IgD-negative memory B cell (primary cell): ENCODE results near the gene DCLRE1A. TPM values are rescaled to one million over a fixed set of nuclear protein-coding genes. Genes with fewer than 3 reads are reported as not detected.

ENCODE experiments used
- H3K27ac Mint-ChIP-seq, 3 donors: one replicate each; pipeline ENCODE4 v1.8.0; 2020 to 2022; ENCODE audit warnings: mild to moderate bottlenecking in 3 of 3, mixed read lengths in 3 of 3, moderate library complexity in 1 of 3
- H3K27me3 Mint-ChIP-seq: one replicate; pipeline ENCODE4 v1.8.0; 2021; ENCODE audit warnings: mixed read lengths
- H3K36me3 Mint-ChIP-seq: one replicate; pipeline ENCODE4 v1.8.0; 2020; ENCODE audit warnings: mild to moderate bottlenecking, mixed read lengths
- H3K4me1 Mint-ChIP-seq, 3 donors: one replicate each; pipeline ENCODE4 v1.8.0; 2020 to 2022; ENCODE audit warnings: mixed read lengths in 3 of 3, mild to moderate bottlenecking in 1 of 3
- H3K4me3 Mint-ChIP-seq, 4 donors: one replicate each; pipeline ENCODE4 v1.8.0; 2020 to 2022; ENCODE audit warnings: mild to moderate bottlenecking in 4 of 4, mixed read lengths in 4 of 4, moderate library complexity in 3 of 4
- H3K9me3 Mint-ChIP-seq, 3 donors: one replicate each; pipeline ENCODE4 v1.8.0; 2020 to 2021; ENCODE audit warnings: mixed read lengths in 3 of 3, mild to moderate bottlenecking in 1 of 3
- polyA plus RNA-seq: library from polyadenylated mRNA; unstranded; fragments of 300-500 nt; fragmentation: Illumina TruSeq; gene quantifications from one replicate; pipeline ENCODE4 v1.2.3, GENCODE V29; 2021

The DCLRE1A gene
- polyA plus RNA-seq = 2.3 TPM

DNA sequence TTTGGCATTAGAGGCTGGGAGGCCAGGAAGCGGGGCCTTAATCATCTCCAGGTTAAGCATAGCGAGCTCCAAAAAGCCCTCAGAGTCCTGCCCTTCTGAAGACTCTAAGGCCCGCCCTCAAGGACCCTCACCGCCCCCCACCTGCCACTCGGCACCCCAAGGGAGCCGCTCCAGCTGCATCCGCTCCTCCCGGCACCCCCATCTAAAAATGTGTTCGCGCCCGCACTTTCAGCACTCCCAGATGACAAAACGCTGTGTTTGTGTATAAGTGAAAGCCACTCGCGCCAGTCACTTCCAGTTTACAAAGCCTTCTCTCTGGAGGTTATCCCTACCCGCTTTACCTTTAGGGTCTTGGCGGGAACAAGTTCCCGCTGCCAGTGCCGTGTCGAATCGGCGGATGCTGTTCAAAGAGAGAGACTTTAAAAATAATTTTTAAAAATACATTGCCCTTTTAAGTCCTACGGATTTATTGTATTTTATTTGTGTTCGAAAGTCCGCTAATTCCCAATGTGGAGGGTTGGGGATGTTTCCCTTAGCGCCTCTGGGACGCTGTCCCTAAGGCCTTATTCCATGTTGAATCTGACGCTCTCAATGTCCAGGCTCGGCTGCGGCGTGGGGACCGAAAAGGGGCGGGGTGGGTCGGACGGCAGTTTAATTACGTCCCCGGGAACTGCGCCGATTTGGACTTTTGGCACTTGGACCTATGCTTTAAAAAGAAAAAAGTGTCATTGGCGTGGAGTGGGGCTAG lies at the start of gene DCLRE1A, which contains the start of gene NHLRC2:
Gene DCLRE1A (minus strand): TSS at position 70 of the 748 bp plus-strand sequence. CDS start 900 bp downstream, outside the sequence.
Gene NHLRC2 (plus strand): TSS at position 649 of the 748 bp plus-strand sequence. CDS start 212 bp downstream, outside the sequence.
- H3K4me1 Mint-ChIP-seq = peaks cover 33 to 42% (median 37%) of the 10 kb centered on the region in 3 donors
- H3K4me3 Mint-ChIP-seq = peak within 1 kb of the TSS; percentile 94 to 100 (median 100)
- peaks cover 0 to 2% (median 0%) of the 10 kb centered on the region in 3 donors for H3K9me3 Mint-ChIP-seq
- H3K36me3 Mint-ChIP-seq = no peaks in the 10 kb centered on the region
- no peaks in the 10 kb centered on the region for H3K27me3 Mint-ChIP-seq
- H3K27ac Mint-ChIP-seq = peak within 1 kb of the TSS; percentile 80 to 99 (median 96)

- Mint-ChIP-seq H3K4me1 (no peaks in the 10 kb centered on the region), H3K27ac (peak overlapping the region in 1 of 3 donors; percentile 25), H3K4me3 (no peak overlapping the region)
Observed at GRCh38 chr10:113899952-113900598, 46.2 kb upstream of the DCLRE1A start.

GRCh38 chr10:113897693-113898618 lies 44.1 kb upstream of the DCLRE1A start:
- Mint-ChIP-seq H3K36me3 (peaks cover 3% of the 10 kb centered on the region), H3K4me3 (no peak overlapping the region), H3K27me3 (no peaks in the 10 kb centered on the region), H3K27ac (no peak overlapping the region), H3K9me3 (no peaks in the 10 kb centered on the region), H3K4me1 (no peaks in the 10 kb centered on the region)

More at GRCh38 chr10:113899952-113900598, 46.2 kb upstream of the DCLRE1A start:
- no peaks in the 10 kb centered on the region for H3K27me3 Mint-ChIP-seq
- H3K36me3 Mint-ChIP-seq = peaks cover 3% of the 10 kb centered on the region
- H3K9me3 Mint-ChIP-seq = no peaks in the 10 kb centered on the region

DNA sequence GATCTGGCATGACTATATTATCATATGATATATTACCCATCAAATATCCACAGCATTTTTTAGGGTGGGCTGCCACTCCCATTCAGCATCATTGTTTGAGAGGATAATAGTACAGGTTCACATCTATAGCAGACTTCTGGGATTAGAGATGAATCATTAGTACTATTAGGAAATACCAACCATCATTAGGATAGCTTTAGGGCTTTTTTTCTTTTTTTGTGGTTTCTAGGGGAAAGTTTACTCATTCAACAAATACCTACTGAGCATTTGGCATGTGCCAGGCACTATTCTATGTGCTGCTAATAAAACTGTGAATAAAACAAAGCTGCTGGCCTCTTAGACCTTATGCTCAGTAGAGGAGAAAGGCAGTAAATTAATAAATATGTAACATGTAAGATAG lies 41.1 kb upstream of the DCLRE1A start:
- no peak overlapping the region for H3K4me3 Mint-ChIP-seq
- no peak overlapping the region for H3K27ac Mint-ChIP-seq
- H3K27me3 Mint-ChIP-seq = no peaks in the 10 kb centered on the region
- no peaks in the 10 kb centered on the region for H3K9me3 Mint-ChIP-seq
- H3K36me3 Mint-ChIP-seq = peaks cover 6% of the 10 kb centered on the region
- H3K4me1 Mint-ChIP-seq = peaks cover 0 to 6% (median 0%) of the 10 kb centered on the region in 3 donors

- Mint-ChIP-seq H3K4me1 (peaks cover 0 to 6% (median 0%) of the 10 kb centered on the region in 3 donors), H3K27ac (no peak overlapping the region), H3K9me3 (no peaks in the 10 kb centered on the region), H3K27me3 (no peaks in the 10 kb centered on the region), H3K4me3 (no peak overlapping the region), H3K36me3 (peaks cover 6% of the 10 kb centered on the region)
Observed at GRCh38 chr10:113894581-113894980, 40.7 kb upstream of the DCLRE1A start.

DNA sequence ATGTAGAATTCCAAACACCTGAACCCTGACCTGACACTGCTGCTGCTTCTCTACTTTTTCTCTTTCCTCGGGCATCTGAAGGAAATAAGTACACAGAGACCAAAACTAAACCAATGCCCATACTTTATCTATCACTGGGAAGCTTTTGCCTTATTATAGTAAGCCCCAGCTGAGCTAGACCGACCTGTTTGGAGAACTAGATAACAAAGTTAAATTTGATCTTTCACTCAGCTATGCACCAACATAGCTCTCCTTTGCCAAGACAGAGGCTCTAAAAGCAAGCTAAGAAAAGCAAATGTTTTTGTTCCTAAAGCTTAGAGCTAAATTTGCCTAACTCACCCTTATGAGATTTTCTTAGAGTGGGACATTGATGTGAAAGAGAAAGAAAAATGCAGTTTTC lies 39.7 kb upstream of the DCLRE1A start:
- Mint-ChIP-seq H3K36me3 (peaks cover 6% of the 10 kb centered on the region), H3K9me3 (no peaks in the 10 kb centered on the region), H3K4me3 (no peak overlapping the region), H3K27me3 (no peaks in the 10 kb centered on the region), H3K4me1 (peaks cover 0 to 6% (median 0%) of the 10 kb centered on the region in 3 donors), H3K27ac (no peak overlapping the region)

DNA sequence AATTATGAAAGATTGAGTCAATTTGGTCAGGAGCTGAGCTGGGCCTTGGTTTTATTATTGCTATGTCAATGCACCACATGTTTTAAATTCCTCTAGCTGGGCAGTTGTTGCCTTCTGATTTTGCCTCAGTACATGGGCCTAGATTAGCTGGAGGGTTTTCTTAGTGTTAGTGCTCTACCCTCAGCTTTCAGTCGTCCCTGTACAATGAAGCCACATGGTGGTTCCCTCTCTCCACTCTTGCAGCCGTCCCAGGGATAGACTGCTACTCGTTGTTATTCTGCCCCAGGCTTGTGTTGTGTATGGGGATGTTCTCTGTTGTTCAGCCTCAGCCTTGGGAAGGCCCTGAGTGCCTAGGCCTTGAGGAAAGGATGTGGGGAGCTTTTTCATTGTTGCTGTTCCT lies 37.6 kb upstream of the DCLRE1A start:
- Mint-ChIP-seq H3K27me3 (no peaks in the 10 kb centered on the region), H3K27ac (no peak overlapping the region), H3K9me3 (no peaks in the 10 kb centered on the region), H3K4me1 (peaks cover 0 to 6% (median 0%) of the 10 kb centered on the region in 3 donors), H3K36me3 (peaks cover 11% of the 10 kb centered on the region), H3K4me3 (no peak overlapping the region)

- Mint-ChIP-seq H3K27me3 (no peaks in the 10 kb centered on the region), H3K4me1 (peaks cover 0 to 6% (median 0%) of the 10 kb centered on the region in 3 donors), H3K36me3 (peaks cover 12% of the 10 kb centered on the region), H3K27ac (peak overlapping the region in 1 of 3 donors; percentile 50), H3K9me3 (no peaks in the 10 kb centered on the region), H3K4me3 (peak overlapping the region in 1 of 4 donors; percentile 9)
Observed at GRCh38 chr10:113890769-113891168, 36.9 kb upstream of the DCLRE1A start.

DNA sequence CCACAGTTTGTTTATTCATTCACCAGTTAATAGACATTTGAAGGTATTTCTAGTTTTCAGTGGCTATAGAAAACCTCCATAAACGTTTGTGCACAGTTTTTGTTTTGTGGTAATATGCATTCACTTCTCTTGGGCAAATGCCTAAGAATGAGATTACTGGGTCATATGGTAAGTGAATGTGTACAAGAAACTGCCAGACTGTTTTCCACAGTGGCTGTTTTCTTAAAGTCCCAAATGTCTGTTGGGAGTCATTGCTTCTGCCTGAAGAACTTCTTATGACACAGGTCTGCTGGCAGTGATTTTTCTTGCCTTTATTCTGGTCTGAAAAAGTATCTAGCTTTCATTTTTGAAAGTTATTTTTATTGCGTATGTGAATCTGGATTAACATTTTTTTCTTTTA lies 36.0 kb upstream of the DCLRE1A start:
- Mint-ChIP-seq H3K27me3 (no peaks in the 10 kb centered on the region), H3K36me3 (peaks cover 15% of the 10 kb centered on the region), H3K4me1 (peaks cover 0 to 6% (median 0%) of the 10 kb centered on the region in 3 donors), H3K9me3 (no peaks in the 10 kb centered on the region), H3K27ac (no peak overlapping the region), H3K4me3 (no peak overlapping the region)

DNA sequence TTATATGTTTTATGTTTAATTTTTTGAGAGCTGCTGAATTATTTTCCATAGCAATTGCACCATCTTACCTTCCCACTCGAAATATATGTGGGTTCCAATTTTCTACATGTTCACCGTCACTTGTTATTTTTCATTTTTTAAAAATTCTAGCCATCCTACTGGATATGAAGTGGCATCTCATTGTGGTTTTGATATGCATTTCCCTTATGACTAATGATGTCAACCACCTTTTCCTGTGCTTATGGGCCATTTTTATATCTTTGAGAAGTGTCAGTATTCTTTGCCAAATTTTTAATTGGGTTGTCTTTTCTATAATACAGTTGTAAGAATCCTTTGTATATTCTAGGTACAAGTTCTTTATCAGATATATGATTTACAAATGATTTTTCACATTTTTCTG lies 28.4 kb upstream of the DCLRE1A start:
- no peak overlapping the region for H3K4me3 Mint-ChIP-seq
- H3K36me3 Mint-ChIP-seq = peaks cover 21% of the 10 kb centered on the region
- H3K27ac Mint-ChIP-seq = no peak overlapping the region
- no peaks in the 10 kb centered on the region for H3K9me3 Mint-ChIP-seq
- peaks cover 4 to 11% (median 8%) of the 10 kb centered on the region in 3 donors for H3K4me1 Mint-ChIP-seq
- no peaks in the 10 kb centered on the region for H3K27me3 Mint-ChIP-seq

DNA sequence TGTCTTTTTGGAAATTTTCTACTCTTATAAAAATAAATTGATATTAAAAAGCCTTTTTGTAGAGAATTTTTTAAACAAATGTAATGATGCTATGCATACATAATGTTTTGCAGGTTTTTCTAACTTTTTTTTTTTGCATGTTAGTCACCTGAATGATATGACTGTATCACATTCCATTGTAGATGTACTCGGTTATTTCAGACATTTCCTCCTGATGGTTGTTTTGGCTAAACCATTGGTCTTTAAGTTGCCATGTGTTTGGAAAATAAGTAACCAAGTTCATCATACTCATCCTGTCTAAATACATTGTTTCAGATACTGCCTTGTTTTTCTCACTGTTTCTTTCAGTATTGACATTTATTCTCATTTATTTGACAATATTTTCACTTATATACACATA lies 26.4 kb upstream of the DCLRE1A start:
- H3K4me1 Mint-ChIP-seq = peaks cover 6 to 18% (median 11%) of the 10 kb centered on the region in 3 donors
- H3K9me3 Mint-ChIP-seq = no peaks in the 10 kb centered on the region
- no peak overlapping the region for H3K27ac Mint-ChIP-seq
- peaks cover 12% of the 10 kb centered on the region for H3K36me3 Mint-ChIP-seq
- no peaks in the 10 kb centered on the region for H3K27me3 Mint-ChIP-seq
- H3K4me3 Mint-ChIP-seq = no peak overlapping the region

- Mint-ChIP-seq H3K4me3 (peak overlapping the region in 1 of 4 donors; percentile 1), H3K27me3 (no peaks in the 10 kb centered on the region), H3K27ac (peak overlapping the region in 1 of 3 donors; percentile 17), H3K36me3 (peaks cover 12% of the 10 kb centered on the region), H3K9me3 (no peaks in the 10 kb centered on the region), H3K4me1 (peaks cover 8 to 24% (median 15%) of the 10 kb centered on the region in 3 donors)
Observed at GRCh38 chr10:113879691-113880090, 25.8 kb upstream of the DCLRE1A start.

GRCh38 chr10:113876461-113876860 lies 22.6 kb upstream of the DCLRE1A start:
- H3K4me3 Mint-ChIP-seq = no peak overlapping the region
- no peak overlapping the region for H3K27ac Mint-ChIP-seq
- H3K4me1 Mint-ChIP-seq = peaks cover 15 to 34% (median 22%) of the 10 kb centered on the region in 3 donors
- no peaks in the 10 kb centered on the region for H3K9me3 Mint-ChIP-seq
- H3K36me3 Mint-ChIP-seq = peaks cover 5% of the 10 kb centered on the region
- no peaks in the 10 kb centered on the region for H3K27me3 Mint-ChIP-seq

GRCh38 chr10:113875212-113875611 lies 21.3 kb upstream of the DCLRE1A start:
- H3K4me1 Mint-ChIP-seq = peaks cover 15 to 34% (median 22%) of the 10 kb centered on the region in 3 donors
- no peak overlapping the region for H3K4me3 Mint-ChIP-seq
- no peaks in the 10 kb centered on the region for H3K9me3 Mint-ChIP-seq
- H3K27me3 Mint-ChIP-seq = no peaks in the 10 kb centered on the region
- H3K36me3 Mint-ChIP-seq = peaks cover 9% of the 10 kb centered on the region
- H3K27ac Mint-ChIP-seq = no peak overlapping the region
